GM23338 (cell line): ENCODE data around the gene ZNF277.

ENCODE experiments used
- CREB1 ChIP-seq: fragments of 250-450 bp; sonication (Bioruptor Pico); IDR thresholded peaks from 2 replicates; pipeline ENCODE4 v1.5.0; 2020; ENCODE audit warnings: low read depth, mild to moderate bottlenecking, moderate library complexity
- CTCF ChIP-seq, 2 experiments: fragments of 200-600 bp in 1 of 2; sonication (generic) in 1 of 2; conservative IDR thresholded peaks; 2 replicates each; pipeline versions ENCODE4 v1.5.1 to v1.6.1; 2016 to 2017; ENCODE audit warnings: antibody characterized with exemption in 2 of 2, low read depth in 2 of 2, mild to moderate bottlenecking in 2 of 2, moderate library complexity in 1 of 2
- EZH2 ChIP-seq: fragments of 200-600 bp; sonication (generic); IDR thresholded peaks from one replicate; pipeline ENCODE4 v1.8.0; 2017; ENCODE audit warnings: antibody characterized with exemption, mild to moderate bottlenecking, low read depth; ENCODE audit not compliant: unreplicated experiment
- EZH2phosphoT487 ChIP-seq: fragments of 200-600 bp; sonication (generic); IDR thresholded peaks from one replicate; pipeline ENCODE4 v1.8.1; 2018; ENCODE audit warnings: antibody characterized with exemption; ENCODE audit not compliant: unreplicated experiment
- POLR2AphosphoS5 ChIP-seq: IDR thresholded peaks from 2 replicates; pipeline ENCODE4 v1.6.1; 2016; ENCODE audit warnings: antibody characterized with exemption, low read depth
- TF ChIP-seq, protein P1 (sequence below): IDR thresholded peaks from one replicate; pipeline ENCODE4 v1.6.1; 2018; ENCODE audit warnings: antibody characterized with exemption; ENCODE audit not compliant: unreplicated experiment

GRCh38 chr7:112358513-112358912, 152.0 kb downstream of the ZNF277 start:
- TF ChIP-seq CTCF (conservative IDR thresholded peaks at IDR 0.05; ENCODE audit: low read depth in 2 of 2) (no peak), CREB1 (CRISPR knock-in tag) (no peak), EZH2 (no peak), POLR2AphosphoS5 (no peak), EZH2phosphoT487 (no peak)
- TF ChIP-seq, protein P1, sequence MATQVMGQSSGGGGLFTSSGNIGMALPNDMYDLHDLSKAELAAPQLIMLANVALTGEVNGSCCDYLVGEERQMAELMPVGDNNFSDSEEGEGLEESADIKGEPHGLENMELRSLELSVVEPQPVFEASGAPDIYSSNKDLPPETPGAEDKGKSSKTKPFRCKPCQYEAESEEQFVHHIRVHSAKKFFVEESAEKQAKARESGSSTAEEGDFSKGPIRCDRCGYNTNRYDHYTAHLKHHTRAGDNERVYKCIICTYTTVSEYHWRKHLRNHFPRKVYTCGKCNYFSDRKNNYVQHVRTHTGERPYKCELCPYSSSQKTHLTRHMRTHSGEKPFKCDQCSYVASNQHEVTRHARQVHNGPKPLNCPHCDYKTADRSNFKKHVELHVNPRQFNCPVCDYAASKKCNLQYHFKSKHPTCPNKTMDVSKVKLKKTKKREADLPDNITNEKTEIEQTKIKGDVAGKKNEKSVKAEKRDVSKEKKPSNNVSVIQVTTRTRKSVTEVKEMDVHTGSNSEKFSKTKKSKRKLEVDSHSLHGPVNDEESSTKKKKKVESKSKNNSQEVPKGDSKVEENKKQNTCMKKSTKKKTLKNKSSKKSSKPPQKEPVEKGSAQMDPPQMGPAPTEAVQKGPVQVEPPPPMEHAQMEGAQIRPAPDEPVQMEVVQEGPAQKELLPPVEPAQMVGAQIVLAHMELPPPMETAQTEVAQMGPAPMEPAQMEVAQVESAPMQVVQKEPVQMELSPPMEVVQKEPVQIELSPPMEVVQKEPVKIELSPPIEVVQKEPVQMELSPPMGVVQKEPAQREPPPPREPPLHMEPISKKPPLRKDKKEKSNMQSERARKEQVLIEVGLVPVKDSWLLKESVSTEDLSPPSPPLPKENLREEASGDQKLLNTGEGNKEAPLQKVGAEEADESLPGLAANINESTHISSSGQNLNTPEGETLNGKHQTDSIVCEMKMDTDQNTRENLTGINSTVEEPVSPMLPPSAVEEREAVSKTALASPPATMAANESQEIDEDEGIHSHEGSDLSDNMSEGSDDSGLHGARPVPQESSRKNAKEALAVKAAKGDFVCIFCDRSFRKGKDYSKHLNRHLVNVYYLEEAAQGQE = no peak
